SK-N-SH (cell line): Measurements from ENCODE around the gene INTS3. TPM values are rescaled to one million over a fixed set of nuclear protein-coding genes. Genes with fewer than 3 reads are reported as not detected.

ENCODE experiments used
- CTCF ChIA-PET: fragments of 300-600, 350-600 bp; formaldehyde crosslinking; extraction: SDS; loops from one replicate; lab custom pipeline; 2021; lab: Yijun Ruan, JAX
- POLR2A ChIA-PET: fragments of 350-600 bp; sonication (Branson Sonifier 250); formaldehyde crosslinking; extraction: SDS; loops from one replicate; lab custom pipeline; 2020; ENCODE audit warnings: antibody characterized with exemption, inconsistent platforms; lab: Yijun Ruan, JAX
- DNase-seq: peaks from one replicate; pipeline ENCODE4 v3.0.0; 2012
- H2AFZ ChIP-seq: fragments of 200-600 bp; sonication (generic); 2 replicates; pipeline ENCODE4 v1.8.1; 2016; ENCODE audit warnings: antibody characterized with exemption, mild to moderate bottlenecking, low read depth
- H3F3A ChIP-seq: fragments of 200-600 bp; sonication (generic); replicated peaks from 2 replicates; pipeline ENCODE3; 2016; ENCODE audit warnings: antibody characterized with exemption, mild to moderate bottlenecking; ENCODE audit not compliant: insufficient read depth
- H3K27ac ChIP-seq, 2 experiments: fragments of 200-500 bp in 1 of 2; fragments of 200-600 bp in 1 of 2; sonication (Bioruptor generic) in 1 of 2; sonication (generic), shearing (Covaris generic) in 1 of 2; 2 replicates each; pipeline versions ENCODE4 v1.5.1 to v1.6.1; 2014 to 2016; ENCODE audit warnings: low read depth in 2 of 2, inconsistent platforms in 1 of 2, low read length in 1 of 2, mild to moderate bottlenecking in 1 of 2, mixed read lengths in 1 of 2
- H3K27me3 ChIP-seq: fragments of 200-600 bp; sonication (generic), shearing (Covaris generic); 2 replicates; pipeline ENCODE4 v1.6.1; 2016; ENCODE audit warnings: mixed run types; ENCODE audit not compliant: insufficient read depth
- H3K36me3 ChIP-seq, 2 experiments: fragments of 200-500 bp in 1 of 2; fragments of 200-600 bp in 1 of 2; sonication (Bioruptor generic) in 1 of 2; sonication (generic) in 1 of 2; replicated peaks in 1 of 2; 2 replicates each; pipeline versions ENCODE3 to v1.5.1; 2014 to 2016; ENCODE audit warnings: low read length in 1 of 2, mild to moderate bottlenecking in 1 of 2; ENCODE audit not compliant: insufficient read depth in 2 of 2, control insufficient read depth in 1 of 2
- H3K4me1 ChIP-seq, 2 experiments: fragments of 200-500 bp in 1 of 2; fragments of 200-600 bp in 1 of 2; sonication (Bioruptor generic) in 1 of 2; sonication (generic), shearing (Covaris generic) in 1 of 2; 2 replicates each; pipeline versions ENCODE4 v1.5.1 to v1.6.1; 2014 to 2016; ENCODE audit warnings: low read depth in 1 of 2, low read length in 1 of 2, mixed run types in 1 of 2; ENCODE audit not compliant: insufficient read depth in 2 of 2, control insufficient read depth in 1 of 2
- H3K4me2 ChIP-seq: fragments of 200-600 bp; sonication (generic), shearing (Covaris generic); 2 replicates; pipeline ENCODE4 v1.6.1; 2017; ENCODE audit warnings: mixed run types
- H3K4me3 ChIP-seq, 2 experiments: fragments of 200-500 bp in 1 of 2; fragments of 200-600 bp in 1 of 2; sonication (Bioruptor generic) in 1 of 2; sonication (generic), shearing (Covaris generic) in 1 of 2; 2 replicates each; pipeline versions ENCODE4 v1.5.1 to v1.8.1; 2014 to 2016; ENCODE audit warnings: low read depth in 2 of 2, inconsistent platforms in 1 of 2, low read length in 1 of 2, mild to moderate bottlenecking in 1 of 2, mixed read lengths in 1 of 2, moderate library complexity in 1 of 2
- H3K79me2 ChIP-seq: fragments of 200-600 bp; sonication (generic); 2 replicates; pipeline ENCODE4 v1.8.1; 2017; ENCODE audit warnings: mild to moderate bottlenecking; ENCODE audit not compliant: insufficient read depth
- H3K9ac ChIP-seq: fragments of 200-600 bp; sonication (generic); 2 replicates; pipeline ENCODE4 v1.6.1; 2017; ENCODE audit warnings: mixed run types
- H3K9me2 ChIP-seq: fragments of 200-600 bp; sonication (generic); 2 replicates; pipeline ENCODE4 v1.6.1; 2017; ENCODE audit warnings: mixed run types
- H3K9me3 ChIP-seq: fragments of 200-600 bp; sonication (generic); 2 replicates; pipeline ENCODE4 v1.6.1; 2017; ENCODE audit warnings: mixed run types, mild to moderate bottlenecking, moderate library complexity
- H4K20me1 ChIP-seq: fragments of 200-600 bp; sonication (generic); 2 replicates; pipeline ENCODE4 v1.6.1; 2017; ENCODE audit warnings: mild to moderate bottlenecking, mixed run types; ENCODE audit not compliant: insufficient read depth
- EP300 ChIP-seq, 2 experiments: IDR thresholded peaks; 2 replicates each; pipeline versions ENCODE4 v1.4.0 to v1.6.1; 2012; ENCODE audit warnings: borderline replicate concordance in 1 of 2, low read depth in 1 of 2, low read length in 1 of 2
- EZH2phosphoT487 ChIP-seq: fragments of 200-600 bp; sonication (generic); IDR thresholded peaks from 2 replicates; pipeline ENCODE4 v1.6.1; 2017; ENCODE audit warnings: low read depth, mixed run types, mild to moderate bottlenecking, antibody characterized with exemption, moderate library complexity, borderline replicate concordance
- FOXM1 ChIP-seq: IDR thresholded peaks from 2 replicates; pipeline ENCODE4 v1.4.0; 2012; ENCODE audit warnings: low read depth, mild to moderate bottlenecking
- GATA2 ChIP-seq: sonication (generic); formaldehyde crosslinking; IDR thresholded peaks from 2 replicates; pipeline ENCODE4 v1.5.0; 2020; ENCODE audit warnings: mild to moderate bottlenecking, missing genetic modification reagents
- JUND ChIP-seq: IDR thresholded peaks from 2 replicates; pipeline ENCODE4 v1.4.0; 2012
- MEF2A ChIP-seq: IDR thresholded peaks from 2 replicates; pipeline ENCODE4 v1.4.0; 2012; ENCODE audit warnings: low read depth, borderline replicate concordance
- POLR2AphosphoS5 ChIP-seq: IDR thresholded peaks from 2 replicates; pipeline ENCODE4 v1.6.1; 2012; ENCODE audit warnings: low read depth, low read length
- RAD21 ChIP-seq: IDR thresholded peaks from 2 replicates; pipeline ENCODE4 v1.6.1; 2012; ENCODE audit warnings: mild to moderate bottlenecking, low read length
- RCOR1 ChIP-seq: fragments of 150-350 bp; IDR thresholded peaks from 2 replicates; pipeline ENCODE4 v1.6.1; 2017; ENCODE audit warnings: antibody characterized with exemption, low read length
- RXRA ChIP-seq: IDR thresholded peaks from 2 replicates; pipeline ENCODE4 v1.4.0; 2012; ENCODE audit warnings: low read depth, mild to moderate bottlenecking, borderline replicate concordance
- SMC3 ChIP-seq: IDR thresholded peaks from 2 replicates; pipeline ENCODE4 v1.6.1; 2012; ENCODE audit warnings: low read depth, low read length, improper control_type of control experiment
- TEAD4 ChIP-seq: IDR thresholded peaks from 2 replicates; pipeline ENCODE4 v1.4.0; 2012; ENCODE audit warnings: mild to moderate bottlenecking, borderline replicate concordance; ENCODE audit not compliant: insufficient read depth
- WGBS: methylation state at CpG from one replicate; pipeline ENCODE4 v1.1.6; 2017; ENCODE audit warnings: low lambda C conversion rate; 5-methylcytosine and 5-hydroxymethylcytosine counted together
- polyA plus RNA-seq, 3 experiments: library from polyadenylated mRNA; depleted of rRNA; stranded (reverse); fragments of >200 nt; gene quantifications; 2 replicates each; pipeline ENCODE4 v1.2.3, GENCODE V29; 2012
- TF ChIP-seq, protein P1 (sequence below): IDR thresholded peaks from 2 replicates; pipeline ENCODE4; 2012
- TF ChIP-seq, protein P2 (sequence below): IDR thresholded peaks from 2 replicates; pipeline ENCODE4 v1.4.0; 2012; ENCODE audit warnings: low read depth, borderline replicate concordance
- TF ChIP-seq, protein P3 (sequence below): IDR thresholded peaks from 2 replicates; pipeline ENCODE4 v1.4.0; 2012; ENCODE audit warnings: low read depth
- TF ChIP-seq, protein P4 (sequence below): fragments of 200-600 bp; sonication (generic); IDR thresholded peaks from 2 replicates; pipeline ENCODE4 v1.6.1; 2017; ENCODE audit warnings: antibody characterized with exemption, mild to moderate bottlenecking, moderate library complexity

Gene INTS3
- polyA plus RNA-seq, 1 of the 3 experiments (the other 2 are of a cell fraction) = 64.3 TPM

DNA sequence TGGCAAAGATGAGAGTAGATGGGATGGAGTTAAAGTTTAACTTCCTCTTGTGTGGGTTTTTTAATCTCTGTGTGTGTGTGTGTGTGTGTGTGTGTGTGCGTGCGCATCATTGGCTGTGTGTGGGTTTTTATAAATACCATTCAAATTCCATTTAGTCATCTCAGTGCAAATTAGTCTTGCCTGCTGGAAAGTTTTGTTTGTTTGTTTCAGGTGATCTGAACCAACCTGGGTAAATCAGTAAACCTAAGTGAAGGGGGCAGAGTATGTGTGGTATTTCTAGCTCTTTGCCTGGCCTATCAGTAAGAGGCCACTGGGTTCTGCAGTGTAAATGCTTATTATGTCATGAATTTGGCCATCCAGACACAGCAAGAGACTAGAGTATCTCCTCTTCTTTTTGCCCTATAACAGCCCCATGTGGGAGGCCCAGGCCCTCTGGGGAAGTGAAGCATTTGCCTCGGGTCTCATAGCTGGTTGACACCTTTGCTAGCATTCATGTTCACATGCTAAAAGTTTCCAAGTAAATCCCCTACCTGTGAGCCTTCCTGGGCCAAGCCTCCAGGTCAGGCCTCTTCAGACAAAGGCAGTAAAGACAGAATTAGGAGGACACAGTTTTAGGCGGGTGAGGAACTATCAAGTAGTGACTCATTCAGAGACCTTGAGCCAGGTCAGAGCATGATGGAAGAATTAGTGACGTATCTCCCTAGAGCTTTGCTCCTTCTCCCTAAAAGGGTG, 14.7 kb downstream of the INTS3 start:
- 84% methylated on average over 5 of the region's 5 CpGs for WGBS
- peaks cover 3% of the 10 kb centered on the region; the same call in 1 of the 2 replicates for H3K79me2 ChIP-seq
- no peaks in the 10 kb centered on the region for H3K9me2 ChIP-seq
- no peak overlapping the region for H3K4me3 ChIP-seq
- no peaks in the 10 kb centered on the region for H3K4me1 ChIP-seq
- no peak overlapping the region for H3K27ac ChIP-seq
- no peaks in the 10 kb centered on the region for H3K27me3 ChIP-seq
- no peaks in the 10 kb centered on the region for H3K9me3 ChIP-seq
- no peak overlapping the region for H2AFZ ChIP-seq
- POLR2A ChIA-PET = no interaction called here
- no peak for DNase-seq
- no peaks in the 10 kb centered on the region for H3F3A ChIP-seq
- H4K20me1 ChIP-seq = no peaks in the 10 kb centered on the region
- peaks cover 25 to 50% of the 10 kb centered on the region in 2 experiments for H3K36me3 ChIP-seq
- no peak overlapping the region for H3K9ac ChIP-seq
- TF ChIP-seq FOXM1 = no peak
- TF ChIP-seq, protein P1, sequence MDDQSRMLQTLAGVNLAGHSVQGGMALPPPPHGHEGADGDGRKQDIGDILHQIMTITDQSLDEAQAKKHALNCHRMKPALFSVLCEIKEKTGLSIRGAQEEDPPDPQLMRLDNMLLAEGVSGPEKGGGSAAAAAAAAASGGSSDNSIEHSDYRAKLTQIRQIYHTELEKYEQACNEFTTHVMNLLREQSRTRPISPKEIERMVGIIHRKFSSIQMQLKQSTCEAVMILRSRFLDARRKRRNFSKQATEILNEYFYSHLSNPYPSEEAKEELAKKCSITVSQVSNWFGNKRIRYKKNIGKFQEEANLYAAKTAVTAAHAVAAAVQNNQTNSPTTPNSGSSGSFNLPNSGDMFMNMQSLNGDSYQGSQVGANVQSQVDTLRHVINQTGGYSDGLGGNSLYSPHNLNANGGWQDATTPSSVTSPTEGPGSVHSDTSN = no peak
- no peak for TF ChIP-seq RCOR1
- no peak for TF ChIP-seq TEAD4
- TF ChIP-seq, protein P2, sequence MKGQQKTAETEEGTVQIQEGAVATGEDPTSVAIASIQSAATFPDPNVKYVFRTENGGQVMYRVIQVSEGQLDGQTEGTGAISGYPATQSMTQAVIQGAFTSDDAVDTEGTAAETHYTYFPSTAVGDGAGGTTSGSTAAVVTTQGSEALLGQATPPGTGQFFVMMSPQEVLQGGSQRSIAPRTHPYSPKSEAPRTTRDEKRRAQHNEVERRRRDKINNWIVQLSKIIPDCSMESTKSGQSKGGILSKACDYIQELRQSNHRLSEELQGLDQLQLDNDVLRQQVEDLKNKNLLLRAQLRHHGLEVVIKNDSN = no peak
- no peak for TF ChIP-seq RAD21
- no peak overlapping the region for H3K4me2 ChIP-seq
- CTCF ChIA-PET = interaction anchor here (1.0 to 3.0 kb wide), 4 partner anchors 34 to 213 kb away, joined by 3 to 21 read pairs (median 4); partner anchors contain the start of genes DENND4B and NPR1

DNA sequence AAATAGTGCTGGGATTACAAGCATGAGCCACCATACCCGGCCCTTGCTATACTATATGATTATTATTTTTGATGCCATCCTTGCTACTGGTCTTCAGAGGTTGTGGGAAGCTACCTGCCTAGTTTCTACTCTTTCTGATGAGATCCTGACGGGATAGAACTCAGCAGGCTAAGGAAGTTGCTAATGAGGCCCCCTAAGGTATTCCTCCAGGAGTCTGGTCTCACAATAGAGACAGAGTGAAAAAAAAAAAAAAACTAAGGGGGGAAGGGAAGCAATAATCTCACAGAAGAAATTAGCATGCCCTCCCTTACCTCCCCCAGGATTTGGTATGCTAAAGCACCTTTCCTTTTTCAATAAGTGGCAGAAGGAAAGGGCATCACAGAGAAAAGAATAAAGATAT, 17.6 kb downstream of the INTS3 start:
- TF ChIP-seq, protein P3, sequence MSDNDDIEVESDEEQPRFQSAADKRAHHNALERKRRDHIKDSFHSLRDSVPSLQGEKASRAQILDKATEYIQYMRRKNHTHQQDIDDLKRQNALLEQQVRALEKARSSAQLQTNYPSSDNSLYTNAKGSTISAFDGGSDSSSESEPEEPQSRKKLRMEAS = no peak
- no peak for TF ChIP-seq EP300 (IDR thresholded peaks at IDR 0.05; ENCODE audit: borderline replicate concordance in 1 of 2, low read depth in 1 of 2, low read length in 1 of 2)
- no peak for TF ChIP-seq GATA2 (CRISPR knock-in tag)
- TF ChIP-seq, protein P4, sequence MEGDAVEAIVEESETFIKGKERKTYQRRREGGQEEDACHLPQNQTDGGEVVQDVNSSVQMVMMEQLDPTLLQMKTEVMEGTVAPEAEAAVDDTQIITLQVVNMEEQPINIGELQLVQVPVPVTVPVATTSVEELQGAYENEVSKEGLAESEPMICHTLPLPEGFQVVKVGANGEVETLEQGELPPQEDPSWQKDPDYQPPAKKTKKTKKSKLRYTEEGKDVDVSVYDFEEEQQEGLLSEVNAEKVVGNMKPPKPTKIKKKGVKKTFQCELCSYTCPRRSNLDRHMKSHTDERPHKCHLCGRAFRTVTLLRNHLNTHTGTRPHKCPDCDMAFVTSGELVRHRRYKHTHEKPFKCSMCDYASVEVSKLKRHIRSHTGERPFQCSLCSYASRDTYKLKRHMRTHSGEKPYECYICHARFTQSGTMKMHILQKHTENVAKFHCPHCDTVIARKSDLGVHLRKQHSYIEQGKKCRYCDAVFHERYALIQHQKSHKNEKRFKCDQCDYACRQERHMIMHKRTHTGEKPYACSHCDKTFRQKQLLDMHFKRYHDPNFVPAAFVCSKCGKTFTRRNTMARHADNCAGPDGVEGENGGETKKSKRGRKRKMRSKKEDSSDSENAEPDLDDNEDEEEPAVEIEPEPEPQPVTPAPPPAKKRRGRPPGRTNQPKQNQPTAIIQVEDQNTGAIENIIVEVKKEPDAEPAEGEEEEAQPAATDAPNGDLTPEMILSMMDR = no peak
- TF ChIP-seq SMC3 = no peak
- TF ChIP-seq RXRA = no peak
- TF ChIP-seq POLR2AphosphoS5 = no peak
- no peak for TF ChIP-seq EZH2phosphoT487
- TF ChIP-seq MEF2A = no peak
- TF ChIP-seq JUND = no peak
- POLR2A ChIA-PET = interaction anchor here (0.7 kb wide), 1 partner anchor 245 kb away, joined by 3 read pairs; no protein-coding TSS in a partner anchor

More for the DNA sequence above, 17.6 kb downstream of the INTS3 start:
- H2AFZ ChIP-seq = no peak overlapping the region
- peaks cover 33 to 72% of the 10 kb centered on the region in 2 experiments for H3K36me3 ChIP-seq
- H3K4me3 ChIP-seq = no peak overlapping the region
- H3K9me2 ChIP-seq = no peaks in the 10 kb centered on the region
- no peak for DNase-seq
- H3K4me2 ChIP-seq = no peak overlapping the region
- no peaks in the 10 kb centered on the region for H3K9me3 ChIP-seq
- H3K9ac ChIP-seq = no peak overlapping the region
- no peaks in the 10 kb centered on the region for H4K20me1 ChIP-seq
- WGBS = 94% methylated on average over 2 of the region's 2 CpGs
- CTCF ChIA-PET = interaction anchor here (1.0 to 12.0 kb wide), 3 partner anchors 12 to 68 kb away, joined by 3 to 156 read pairs (median 6); partner anchors contain the start of gene NPR1
- H3K27ac ChIP-seq = no peak overlapping the region
- H3K79me2 ChIP-seq = no peaks in the 10 kb centered on the region
- peaks cover 8% of the 10 kb centered on the region for H3F3A ChIP-seq
- no peaks in the 10 kb centered on the region for H3K27me3 ChIP-seq
- no peaks in the 10 kb centered on the region; a peak in 1 of 4 replicates for H3K4me1 ChIP-seq
